ENCODE data around the gene ACTR6.
"Not testable (repeated sequence)": the region's sequence is repeated elsewhere in the genome, so short reads cannot be mapped to it uniquely, and the experiment has no call there.

ACTR6 gene

GRCh38 chr12:100185361-100185894 is 15.2 kb upstream of the ACTR6 start:
- no peak for DNase-seq

- no peak for DNase-seq
Observed at GRCh38 chr12:100186071-100186470, 14.5 kb upstream of the ACTR6 start.

- no peak for DNase-seq
Observed at GRCh38 chr12:100187068-100187467, 13.5 kb upstream of the ACTR6 start.

- DNase-seq, result no peak
Observed at GRCh38 chr12:100187857-100188519, 12.6 kb upstream of the ACTR6 start.

GRCh38 chr12:100188888-100189635 is 11.6 kb upstream of the ACTR6 start:
- DNase-seq, result not testable (repeated sequence)

- DNase-seq, result no peak
Observed at GRCh38 chr12:100189636-100190394, 10.8 kb upstream of the ACTR6 start.

- DNase-seq, result no peak
Observed at GRCh38 chr12:100193085-100193484, 7.5 kb upstream of the ACTR6 start.

GRCh38 chr12:100197486-100197885 is 3.1 kb upstream of the ACTR6 start:
- no peak for DNase-seq

GRCh38 chr12:100199023-100199346 is 1.6 kb upstream of the ACTR6 start:
- no peak for DNase-seq

- no peak for DNase-seq
Observed at GRCh38 chr12:100199347-100200149, 1.1 kb upstream of the ACTR6 start.

- no peak for DNase-seq
Observed at GRCh38 chr12:100201604-100202423, 1.2 kb downstream of the ACTR6 start.

GRCh38 chr12:100207311-100207710 is 6.7 kb downstream of the ACTR6 start:
- DNase-seq, result no peak

- no peak for DNase-seq
Observed at GRCh38 chr12:100208834-100209233, 8.2 kb downstream of the ACTR6 start.

GRCh38 chr12:100211698-100212097 is 11.1 kb downstream of the ACTR6 start:
- DNase-seq, result no peak

GRCh38 chr12:100213016-100213891 is 12.6 kb downstream of the ACTR6 start:
- DNase-seq, result no peak

GRCh38 chr12:100214518-100214917 is 13.9 kb downstream of the ACTR6 start:
- no peak for DNase-seq

GRCh38 chr12:100215209-100215608 is 14.6 kb downstream of the ACTR6 start:
- DNase-seq, result no peak

- DNase-seq, result no peak
Observed at GRCh38 chr12:100216337-100216736, 15.7 kb downstream of the ACTR6 start.

GRCh38 chr12:100219328-100220109 is 18.9 kb downstream of the ACTR6 start:
- no peak for DNase-seq

GRCh38 chr12:100221523-100221922 is 20.9 kb downstream of the ACTR6 start:
- no peak for DNase-seq
